ENCODE measurements around the gene EPB41L2.
"Not testable (repeated sequence)": the region's sequence is repeated elsewhere in the genome, so short reads cannot be mapped to it uniquely, and the experiment has no call there.

Gene EPB41L2

GRCh38 chr6:130969791-130970491 is 93.1 kb downstream of the EPB41L2 start:
- no peak for DNase-seq

- DNase-seq, result no peak
Observed at GRCh38 chr6:130969166-130969565, 93.9 kb downstream of the EPB41L2 start.

GRCh38 chr6:130968476-130968875 is 94.6 kb downstream of the EPB41L2 start:
- no peak for DNase-seq

- DNase-seq, result no peak
Observed at GRCh38 chr6:130967502-130968445, 95.3 kb downstream of the EPB41L2 start.

- no peak for DNase-seq
Observed at GRCh38 chr6:130966344-130966980, 96.6 kb downstream of the EPB41L2 start.

GRCh38 chr6:130965656-130966055 is 97.4 kb downstream of the EPB41L2 start:
- DNase-seq, result no peak

GRCh38 chr6:130964808-130965604 is 98.0 kb downstream of the EPB41L2 start:
- no peak for DNase-seq

- no peak for DNase-seq
Observed at GRCh38 chr6:130964289-130964688, 98.8 kb downstream of the EPB41L2 start.

- DNase-seq, result no peak
Observed at GRCh38 chr6:130962966-130963365, 100.1 kb downstream of the EPB41L2 start.

- no peak for DNase-seq
Observed at GRCh38 chr6:130961148-130961547, 101.9 kb downstream of the EPB41L2 start.

- no peak for DNase-seq
Observed at GRCh38 chr6:130959951-130960350, 103.1 kb downstream of the EPB41L2 start.

GRCh38 chr6:130958468-130958867 is 104.6 kb downstream of the EPB41L2 start:
- no peak for DNase-seq

GRCh38 chr6:130955755-130956154 is 107.3 kb downstream of the EPB41L2 start:
- peak; percentile 71 for DNase-seq

- no peak for DNase-seq
Observed at GRCh38 chr6:130949553-130949952, 113.5 kb downstream of the EPB41L2 start.

- DNase-seq, result no peak
Observed at GRCh38 chr6:130947464-130947863, 115.6 kb downstream of the EPB41L2 start.

GRCh38 chr6:130946076-130946475 is 117.0 kb downstream of the EPB41L2 start:
- no peak for DNase-seq

- no peak for DNase-seq
Observed at GRCh38 chr6:130945401-130945919, 117.6 kb downstream of the EPB41L2 start.

- DNase-seq, result no peak
Observed at GRCh38 chr6:130944486-130944885, 118.6 kb downstream of the EPB41L2 start.

- no peak for DNase-seq
Observed at GRCh38 chr6:130943738-130944137, 119.3 kb downstream of the EPB41L2 start.

- DNase-seq, result not testable (repeated sequence)
Observed at GRCh38 chr6:130942752-130943151, 120.3 kb downstream of the EPB41L2 start.

GRCh38 chr6:130937942-130938604 is 125.0 kb downstream of the EPB41L2 start:
- DNase-seq, result no peak

- DNase-seq, result no peak
Observed at GRCh38 chr6:130936933-130937332, 126.1 kb downstream of the EPB41L2 start.
